Tibial artery (tissue), 4 donors: ENCODE measurements around the gene TBATA.

Source experiments
- DNase-seq, 2 donors: peaks; one replicate each; pipeline ENCODE4 v3.0.0-alpha.2; 2019
- H3K27ac ChIP-seq, 2 donors: fragments of 200-600 bp; sonication (generic) in 1 of 2; 1 replicate in 1 of 2; 2 replicates in 1 of 2; pipeline ENCODE4 v1.5.1; 2018 to 2019; ENCODE audit warnings: mild to moderate bottlenecking in 1 of 2
- H3K27me3 ChIP-seq, 2 donors: fragments of 200-600 bp; sonication (generic) in 1 of 2; one replicate each; pipeline versions ENCODE4 v1.5.1 to v1.6.0; 2016 to 2019
- H3K36me3 ChIP-seq, 3 donors: fragments of 200-600 bp; sonication (generic) in 2 of 3; one replicate each; pipeline ENCODE4 v1.5.1; 2016 to 2019; ENCODE audit warnings: mild to moderate bottlenecking in 2 of 3
- H3K4me1 ChIP-seq, 4 donors: fragments of 200-600 bp; sonication (generic) in 2 of 4; 1 replicate in 3 of 4; 2 replicates in 1 of 4; pipeline ENCODE4 v1.5.1; 2016 to 2019
- H3K4me3 ChIP-seq, 2 donors: fragments of 200-600 bp; sonication (generic) in 1 of 2; 1 replicate in 1 of 2; 2 replicates in 1 of 2; pipeline ENCODE4 v1.5.1; 2018 to 2019; ENCODE audit warnings: mild to moderate bottlenecking in 2 of 2
- H3K9me3 ChIP-seq, 3 donors: fragments of 200-600 bp; sonication (generic) in 1 of 3; one replicate each; pipeline ENCODE4 v1.5.1; 2016 to 2019
- intact Hi-C: fragments of 100-400 bp; cut with DNase I; formaldehyde crosslinking; loops from one replicate; pipeline ENCODE4 v1.15.0; 2023; ENCODE audit warnings: low total_unique reads
- TF ChIP-seq, protein P1 (sequence below), 2 experiments: fragments of 200-600 bp in 1 of 2; fragments of 450-650 bp in 1 of 2; IDR thresholded peaks; one replicate each; pipeline ENCODE4 v1.5.1; 2017 to 2019; ENCODE audit warnings: antibody characterized with exemption in 2 of 2, mild to moderate bottlenecking in 1 of 2, moderate library complexity in 1 of 2

The TBATA gene

DNA sequence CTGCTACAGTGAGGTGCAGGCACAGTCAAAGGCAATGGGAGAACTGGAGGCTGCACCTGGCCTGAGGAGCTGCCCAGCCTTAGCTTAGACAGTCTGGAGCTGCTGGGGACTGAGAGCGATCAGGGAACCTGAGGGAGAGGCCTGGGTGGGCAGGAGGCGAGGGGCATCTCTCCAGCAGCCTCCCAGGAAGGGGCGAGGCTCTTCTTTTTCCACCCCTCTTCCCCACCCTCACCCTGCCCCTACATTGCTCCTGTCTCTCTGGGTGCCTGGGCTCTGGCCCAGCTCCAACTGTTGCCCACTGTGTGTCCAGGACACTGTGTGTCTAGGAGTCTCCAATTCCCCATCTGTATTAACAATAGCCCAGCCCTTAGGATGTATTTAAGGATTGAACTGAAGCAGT lies 36.9 kb downstream of the TBATA start:
- Histone ChIP-seq H3K4me1 (peaks cover 0 to 8% (median 0%) of the 10 kb centered on the region in 4 donors), H3K9me3 (no peaks in the 10 kb centered on the region), H3K36me3 (no peaks in the 10 kb centered on the region), H3K4me3 (no peak overlapping the region), H3K27me3 (no peaks in the 10 kb centered on the region), H3K27ac (no peak overlapping the region)
- intact Hi-C loops = no loop called here
- DNase-seq = no peak
- TF ChIP-seq, protein P1, sequence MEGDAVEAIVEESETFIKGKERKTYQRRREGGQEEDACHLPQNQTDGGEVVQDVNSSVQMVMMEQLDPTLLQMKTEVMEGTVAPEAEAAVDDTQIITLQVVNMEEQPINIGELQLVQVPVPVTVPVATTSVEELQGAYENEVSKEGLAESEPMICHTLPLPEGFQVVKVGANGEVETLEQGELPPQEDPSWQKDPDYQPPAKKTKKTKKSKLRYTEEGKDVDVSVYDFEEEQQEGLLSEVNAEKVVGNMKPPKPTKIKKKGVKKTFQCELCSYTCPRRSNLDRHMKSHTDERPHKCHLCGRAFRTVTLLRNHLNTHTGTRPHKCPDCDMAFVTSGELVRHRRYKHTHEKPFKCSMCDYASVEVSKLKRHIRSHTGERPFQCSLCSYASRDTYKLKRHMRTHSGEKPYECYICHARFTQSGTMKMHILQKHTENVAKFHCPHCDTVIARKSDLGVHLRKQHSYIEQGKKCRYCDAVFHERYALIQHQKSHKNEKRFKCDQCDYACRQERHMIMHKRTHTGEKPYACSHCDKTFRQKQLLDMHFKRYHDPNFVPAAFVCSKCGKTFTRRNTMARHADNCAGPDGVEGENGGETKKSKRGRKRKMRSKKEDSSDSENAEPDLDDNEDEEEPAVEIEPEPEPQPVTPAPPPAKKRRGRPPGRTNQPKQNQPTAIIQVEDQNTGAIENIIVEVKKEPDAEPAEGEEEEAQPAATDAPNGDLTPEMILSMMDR (IDR thresholded peaks at IDR 0.05) = no peak

DNA sequence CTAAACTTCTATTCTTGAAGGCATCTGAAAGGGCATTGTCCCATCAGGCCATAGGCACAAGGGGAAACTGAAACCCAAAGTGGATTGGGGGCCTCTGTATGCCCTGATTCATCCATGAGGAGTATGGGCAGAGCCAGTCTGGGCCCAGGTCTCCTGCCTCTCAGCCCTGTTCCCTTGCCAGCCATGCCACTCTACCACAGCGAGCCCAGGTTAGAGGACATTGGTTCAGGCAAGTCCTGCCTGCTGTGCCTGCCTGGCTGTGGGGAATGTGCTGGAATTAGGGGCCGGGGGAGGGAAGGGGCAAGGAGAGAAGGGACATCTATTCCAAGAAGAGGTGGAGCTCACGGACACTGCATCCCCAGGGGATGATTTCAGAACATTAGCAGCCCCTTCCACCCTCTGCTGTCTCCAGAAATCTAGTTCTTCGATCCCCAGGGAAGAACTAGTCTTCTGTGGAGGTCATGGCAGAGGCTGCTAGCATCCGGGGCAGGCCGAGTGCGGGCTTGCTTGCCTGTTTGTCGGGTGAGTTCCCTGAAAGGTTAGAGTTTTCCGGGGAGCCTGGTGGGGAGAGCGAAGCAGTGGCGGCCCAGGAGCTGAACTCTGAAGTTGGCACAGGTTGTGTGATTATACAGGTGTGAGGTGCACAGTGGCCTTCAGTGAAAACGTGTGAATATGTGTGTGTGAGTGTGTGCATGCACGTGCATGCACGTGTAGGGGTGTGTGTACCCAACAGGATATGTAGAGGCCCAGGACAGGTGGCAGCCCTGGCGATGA lies 37.8 kb downstream of the TBATA start:
- TF ChIP-seq, protein P1 (IDR thresholded peaks at IDR 0.05) = no peak
- Histone ChIP-seq H3K9me3 (no peaks in the 10 kb centered on the region), H3K4me3 (no peak overlapping the region), H3K27me3 (no peaks in the 10 kb centered on the region), H3K27ac (no peak overlapping the region), H3K36me3 (no peaks in the 10 kb centered on the region), H3K4me1 (peaks cover 0 to 14% (median 3%) of the 10 kb centered on the region in 4 donors)
- intact Hi-C loops = no loop called here
- no peak for DNase-seq

DNA sequence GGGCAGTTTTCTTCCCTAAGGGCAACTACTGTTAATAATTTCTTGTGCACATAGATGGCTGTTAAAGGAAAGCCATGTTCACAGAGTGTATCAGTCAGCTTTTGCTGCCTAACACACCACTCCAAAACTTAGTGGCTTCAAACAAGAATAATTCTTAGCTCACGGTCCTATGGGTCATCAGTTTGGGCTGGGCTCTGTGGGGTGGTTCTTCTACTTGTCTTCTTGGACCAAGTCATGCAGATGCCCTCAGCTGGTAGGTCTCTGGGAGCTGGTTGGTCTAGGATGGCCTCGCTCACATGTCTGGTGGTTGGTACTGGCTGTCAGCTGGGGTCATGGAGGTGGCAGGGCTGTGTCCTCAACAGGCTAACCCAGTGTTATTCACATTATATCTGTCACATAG lies 39.6 kb downstream of the TBATA start:
- no peak overlapping the region for H3K27ac ChIP-seq
- no peak for DNase-seq
- no peak overlapping the region for H3K4me3 ChIP-seq
- H3K27me3 ChIP-seq = no peaks in the 10 kb centered on the region
- TF ChIP-seq, protein P1 (IDR thresholded peaks at IDR 0.05) = no peak
- peaks cover 0 to 19% (median 3%) of the 10 kb centered on the region in 4 donors for H3K4me1 ChIP-seq
- H3K9me3 ChIP-seq = no peaks in the 10 kb centered on the region
- intact Hi-C loops = no loop called here
- H3K36me3 ChIP-seq = no peaks in the 10 kb centered on the region

DNA sequence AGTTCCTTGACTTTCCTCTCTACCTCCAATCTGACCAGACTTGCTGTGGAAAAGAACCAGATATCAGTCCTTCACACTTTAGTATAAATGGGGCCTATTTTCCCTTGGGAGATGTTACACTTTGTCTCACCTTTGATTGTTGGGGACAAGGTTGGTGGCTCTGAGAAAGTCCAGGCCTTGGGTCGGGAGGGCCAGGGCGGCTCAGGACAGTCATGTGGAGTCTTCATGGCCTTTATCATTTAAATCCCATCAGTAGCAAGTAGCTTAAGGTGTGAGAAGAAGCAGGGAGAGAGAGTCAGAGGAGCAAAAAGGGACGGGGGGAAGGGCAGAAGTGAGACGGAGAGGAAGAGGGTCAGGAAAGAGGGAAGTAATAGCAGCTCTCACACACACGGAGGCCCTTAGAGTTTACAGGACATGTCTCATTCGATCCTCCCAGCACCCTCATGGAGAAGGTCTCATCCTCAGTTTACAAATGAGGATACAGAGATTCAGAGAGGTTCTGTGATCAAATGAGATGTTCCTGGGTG lies 40.5 kb downstream of the TBATA start:
- H3K27me3 ChIP-seq = no peaks in the 10 kb centered on the region
- H3K27ac ChIP-seq = no peak overlapping the region
- TF ChIP-seq, protein P1 (IDR thresholded peaks at IDR 0.05) = no peak
- intact Hi-C loops = no loop called here
- no peaks in the 10 kb centered on the region for H3K9me3 ChIP-seq
- H3K4me1 ChIP-seq = peaks cover 0 to 19% (median 3%) of the 10 kb centered on the region in 4 donors
- no peak for DNase-seq
- no peaks in the 10 kb centered on the region for H3K36me3 ChIP-seq
- no peak overlapping the region for H3K4me3 ChIP-seq

DNA sequence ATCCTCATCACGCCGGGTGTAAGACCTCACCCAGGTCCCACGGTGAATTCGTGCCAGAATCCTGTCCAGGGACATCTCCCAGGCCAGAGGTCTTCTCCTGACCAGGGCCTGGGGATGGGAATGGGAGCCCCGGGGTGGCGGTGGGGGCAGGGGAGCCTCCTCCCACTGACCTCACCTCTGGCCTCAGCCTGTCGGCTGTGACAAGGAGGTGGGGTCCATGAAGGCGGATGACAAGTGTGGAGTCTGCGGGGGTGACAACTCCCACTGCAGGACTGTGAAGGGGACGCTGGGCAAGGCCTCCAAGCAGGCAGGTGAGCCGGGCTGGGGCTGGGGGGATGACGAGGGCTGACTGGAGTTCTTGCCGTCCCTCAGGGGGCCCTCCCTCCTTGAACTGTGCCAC lies 41.3 kb downstream of the TBATA start:
- no peak for DNase-seq
- no peak overlapping the region for H3K27ac ChIP-seq
- no peaks in the 10 kb centered on the region for H3K9me3 ChIP-seq
- peaks cover 0 to 19% (median 3%) of the 10 kb centered on the region in 4 donors for H3K4me1 ChIP-seq
- H3K4me3 ChIP-seq = no peak overlapping the region
- intact Hi-C loops = no loop called here
- no peaks in the 10 kb centered on the region for H3K36me3 ChIP-seq
- H3K27me3 ChIP-seq = no peaks in the 10 kb centered on the region
- TF ChIP-seq, protein P1 (IDR thresholded peaks at IDR 0.05) = no peak
